D721Med (cell line): ENCODE data around the gene KLHL25.

Source experiments
- DNase-seq: peaks from one replicate; pipeline ENCODE4 v3.0.0; 2011; ENCODE audit warnings: low spot score; ENCODE audit not compliant: insufficient read length
- FAIRE-seq: peaks from 2 replicates; lab custom pipeline; 2011; peaks lifted over from hg19 to GRCh38; lab: Jason Lieb, UNC
- CTCF ChIP-seq: IDR thresholded peaks from 2 replicates; pipeline ENCODE4 v1.5.1; 2012; ENCODE audit warnings: mild to moderate bottlenecking, control low read depth; ENCODE audit not compliant: insufficient read depth; ENCODE audit errors: missing control alignments

KLHL25 gene

DNA sequence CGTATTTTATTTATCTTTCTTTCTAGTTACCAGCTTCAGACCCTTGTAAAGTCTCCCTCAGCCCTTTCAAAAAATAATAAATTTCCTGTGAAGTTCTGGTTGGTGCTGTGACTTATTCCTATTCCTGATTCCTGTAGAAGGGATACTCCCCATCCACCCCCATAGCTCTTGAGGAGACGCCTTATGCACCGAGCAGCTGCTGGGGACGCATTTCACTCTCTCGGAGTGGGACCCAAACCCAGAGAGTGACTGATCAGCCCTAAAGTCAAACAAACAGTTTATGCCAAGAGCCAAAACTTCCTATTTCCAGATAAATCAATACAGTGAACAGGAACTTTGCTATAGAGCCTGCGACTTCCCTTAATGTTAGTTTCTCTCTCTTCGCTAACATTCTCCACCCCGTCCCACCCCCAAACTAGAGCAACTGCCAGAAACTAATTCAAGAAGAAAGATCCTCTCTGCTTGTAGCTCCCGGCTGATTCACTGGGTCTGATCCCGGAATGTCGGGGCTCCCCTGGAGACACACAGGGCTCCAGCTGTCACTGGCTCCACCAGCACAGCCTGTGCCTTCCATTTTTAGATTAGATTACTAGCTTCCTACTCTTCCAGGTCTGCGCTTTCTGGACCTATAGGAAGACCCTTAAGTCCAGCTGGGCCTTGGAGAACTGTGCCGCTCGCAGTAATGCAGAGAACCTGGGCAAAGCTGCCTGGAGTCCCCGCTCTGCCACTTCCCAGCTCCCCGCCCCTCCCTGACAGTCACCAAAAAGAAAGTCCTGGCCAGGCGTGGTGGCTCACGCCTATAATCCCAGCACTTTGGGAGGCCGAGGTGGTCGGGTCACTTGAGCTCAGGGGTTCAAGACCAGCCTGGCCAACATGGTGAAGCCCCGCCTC lies 45.2 kb downstream of the KLHL25 start:
- FAIRE-seq (no peak), DNase-seq (no peak)
- no peak for TF ChIP-seq CTCF

GRCh38 chr15:85748729-85749128 lies 46.0 kb downstream of the KLHL25 start:
- TF ChIP-seq CTCF, result no peak
- DNase-seq (no peak), FAIRE-seq (no peak)

DNA sequence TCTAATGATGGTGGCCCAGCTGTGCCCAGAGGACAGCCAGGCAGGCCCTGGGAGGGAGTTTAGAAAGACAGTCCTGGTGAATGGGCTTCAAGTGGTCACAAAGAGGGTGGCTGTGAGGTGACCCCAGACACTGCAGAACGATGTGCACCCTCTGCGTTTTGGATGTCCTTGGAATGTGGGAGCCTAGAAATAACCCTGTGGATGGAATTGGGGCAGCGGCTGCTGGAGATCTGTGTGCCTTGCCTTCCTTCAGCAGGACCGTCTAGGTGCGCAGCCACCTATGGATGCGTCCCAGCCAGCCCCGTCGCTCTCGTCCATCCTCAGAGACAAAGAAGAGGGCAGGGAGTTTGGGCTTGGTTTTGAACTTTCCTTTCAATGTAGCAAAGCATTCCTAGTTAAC lies 46.5 kb downstream of the KLHL25 start:
- no peak for FAIRE-seq
- DNase-seq, result no peak
- TF ChIP-seq CTCF, result no peak

- DNase-seq (no peak), FAIRE-seq (no peak)
- TF ChIP-seq CTCF, result no peak
Measured at GRCh38 chr15:85746641-85747040, 48.1 kb downstream of the KLHL25 start.

- TF ChIP-seq CTCF, result no peak
- DNase-seq (no peak), FAIRE-seq (no peak)
Measured at GRCh38 chr15:85745525-85746150, 49.1 kb downstream of the KLHL25 start.

- TF ChIP-seq CTCF, result no peak
- FAIRE-seq (no peak), DNase-seq (no peak)
Measured at GRCh38 chr15:85745023-85745422, 49.7 kb downstream of the KLHL25 start.

GRCh38 chr15:85744579-85744978 lies 50.1 kb downstream of the KLHL25 start:
- DNase-seq (no peak), FAIRE-seq (no peak)
- no peak for TF ChIP-seq CTCF
